SK-N-SH (cell line): ENCODE results near the gene CEP112.

Experiments
- CHD2 ChIP-seq: fragments of 150-350 bp; IDR thresholded peaks from 2 replicates; pipeline ENCODE4 v1.6.1; 2018; ENCODE audit warnings: low read length; ENCODE audit not compliant: partially characterized antibody
- POLR2AphosphoS5 ChIP-seq: IDR thresholded peaks from 2 replicates; pipeline ENCODE4 v1.6.1; 2012; ENCODE audit warnings: low read depth, low read length
- TF ChIP-seq, protein P1 (sequence below): IDR thresholded peaks from 2 replicates; pipeline ENCODE4 v1.4.0; 2012; ENCODE audit warnings: low read depth, borderline replicate concordance
- TF ChIP-seq, protein P2 (sequence below): fragments of 200-600 bp; sonication (generic); IDR thresholded peaks from 2 replicates; pipeline ENCODE4 v1.6.1; 2017; ENCODE audit warnings: antibody characterized with exemption, mild to moderate bottlenecking, moderate library complexity

DNA sequence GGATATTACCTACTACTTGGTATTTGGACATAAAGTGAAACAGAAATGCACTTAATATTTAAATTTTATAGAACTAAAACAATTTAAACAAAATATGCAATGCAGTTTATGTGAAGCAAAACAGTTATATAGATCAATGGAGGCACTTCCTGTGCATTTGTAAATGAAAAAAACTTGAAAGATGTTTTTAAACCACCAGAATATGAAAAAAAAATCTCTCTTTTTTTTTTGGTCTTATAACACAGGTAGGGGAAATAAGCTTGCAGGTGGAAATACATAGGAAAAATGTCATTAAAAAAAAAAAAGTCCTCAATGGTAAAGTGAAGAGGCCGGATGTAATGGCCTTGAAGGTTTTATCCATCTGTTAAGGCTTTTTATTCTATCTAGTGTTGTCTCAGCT is 450.2 kb downstream of the CEP112 start:
- TF ChIP-seq, protein P1, sequence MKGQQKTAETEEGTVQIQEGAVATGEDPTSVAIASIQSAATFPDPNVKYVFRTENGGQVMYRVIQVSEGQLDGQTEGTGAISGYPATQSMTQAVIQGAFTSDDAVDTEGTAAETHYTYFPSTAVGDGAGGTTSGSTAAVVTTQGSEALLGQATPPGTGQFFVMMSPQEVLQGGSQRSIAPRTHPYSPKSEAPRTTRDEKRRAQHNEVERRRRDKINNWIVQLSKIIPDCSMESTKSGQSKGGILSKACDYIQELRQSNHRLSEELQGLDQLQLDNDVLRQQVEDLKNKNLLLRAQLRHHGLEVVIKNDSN: no peak
- TF ChIP-seq, protein P2, sequence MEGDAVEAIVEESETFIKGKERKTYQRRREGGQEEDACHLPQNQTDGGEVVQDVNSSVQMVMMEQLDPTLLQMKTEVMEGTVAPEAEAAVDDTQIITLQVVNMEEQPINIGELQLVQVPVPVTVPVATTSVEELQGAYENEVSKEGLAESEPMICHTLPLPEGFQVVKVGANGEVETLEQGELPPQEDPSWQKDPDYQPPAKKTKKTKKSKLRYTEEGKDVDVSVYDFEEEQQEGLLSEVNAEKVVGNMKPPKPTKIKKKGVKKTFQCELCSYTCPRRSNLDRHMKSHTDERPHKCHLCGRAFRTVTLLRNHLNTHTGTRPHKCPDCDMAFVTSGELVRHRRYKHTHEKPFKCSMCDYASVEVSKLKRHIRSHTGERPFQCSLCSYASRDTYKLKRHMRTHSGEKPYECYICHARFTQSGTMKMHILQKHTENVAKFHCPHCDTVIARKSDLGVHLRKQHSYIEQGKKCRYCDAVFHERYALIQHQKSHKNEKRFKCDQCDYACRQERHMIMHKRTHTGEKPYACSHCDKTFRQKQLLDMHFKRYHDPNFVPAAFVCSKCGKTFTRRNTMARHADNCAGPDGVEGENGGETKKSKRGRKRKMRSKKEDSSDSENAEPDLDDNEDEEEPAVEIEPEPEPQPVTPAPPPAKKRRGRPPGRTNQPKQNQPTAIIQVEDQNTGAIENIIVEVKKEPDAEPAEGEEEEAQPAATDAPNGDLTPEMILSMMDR: no peak
- TF ChIP-seq CHD2 (no peak), POLR2AphosphoS5 (no peak)
